ENCODE data around the gene AGR2.

AGR2 gene

DNA sequence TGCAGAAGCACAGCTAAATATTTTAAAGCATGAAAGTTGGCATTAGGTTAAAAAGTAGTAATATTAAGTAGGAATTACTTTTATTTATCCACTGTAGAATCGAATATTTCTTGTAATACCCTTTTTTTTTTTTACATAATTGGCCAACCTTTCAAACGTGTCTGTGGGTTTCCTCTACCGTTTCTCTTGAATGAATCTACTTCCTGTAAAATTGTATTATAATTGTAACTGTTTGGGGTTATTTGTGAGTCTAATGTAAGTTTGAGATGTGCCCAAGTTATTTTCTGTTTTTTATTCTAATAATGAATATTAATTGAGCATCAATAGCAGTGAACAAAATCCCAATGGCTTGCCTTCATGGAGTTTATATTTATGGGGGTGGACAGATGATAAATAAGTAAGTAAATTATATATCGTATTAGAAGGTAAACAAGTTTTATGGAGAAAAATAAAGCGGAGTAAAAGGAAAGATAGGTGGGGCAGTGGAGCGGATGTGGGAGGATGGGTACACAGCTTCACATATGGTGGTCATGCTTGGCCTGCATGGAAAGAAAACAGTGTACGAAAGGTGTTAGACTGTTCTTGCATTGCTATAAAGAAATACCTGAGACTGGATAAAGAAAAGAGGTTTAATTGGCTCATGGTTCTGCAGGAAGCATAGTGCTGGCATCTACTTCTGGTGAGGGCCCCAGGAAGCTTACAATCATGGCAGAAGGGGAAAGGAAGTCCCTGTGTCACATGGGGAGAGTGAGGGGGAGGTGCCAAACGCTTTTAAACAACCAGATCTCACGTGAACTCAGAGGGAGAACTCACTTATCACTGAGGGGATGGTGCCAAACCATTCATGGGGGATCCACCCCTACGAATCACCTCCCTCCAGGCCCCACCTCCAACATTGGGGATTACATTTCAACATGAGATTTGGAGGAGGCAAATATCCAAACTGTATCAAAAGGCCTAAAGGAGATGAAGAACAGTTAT, 45.9 kb downstream of the AGR2 start:
- DNase-seq (ENCODE audit: low read depth): no peak
- no peak overlapping the region for H3K4me3 ChIP-seq (ENCODE audit: low read depth, low read length)
- TF ChIP-seq, protein P1, sequence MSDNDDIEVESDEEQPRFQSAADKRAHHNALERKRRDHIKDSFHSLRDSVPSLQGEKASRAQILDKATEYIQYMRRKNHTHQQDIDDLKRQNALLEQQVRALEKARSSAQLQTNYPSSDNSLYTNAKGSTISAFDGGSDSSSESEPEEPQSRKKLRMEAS (IDR thresholded peaks at IDR 0.05; ENCODE audit: low read depth, low read length): no peak
- no peak for TF ChIP-seq POLR2A (IDR thresholded peaks at IDR 0.05; ENCODE audit: extremely low read depth, insufficient read length)
- no peak for TF ChIP-seq MYC (IDR thresholded peaks at IDR 0.05; ENCODE audit: low read depth, low read length)
- TF ChIP-seq CTCF (IDR thresholded peaks at IDR 0.05; ENCODE audit: low read depth, low read length): no peak

DNA sequence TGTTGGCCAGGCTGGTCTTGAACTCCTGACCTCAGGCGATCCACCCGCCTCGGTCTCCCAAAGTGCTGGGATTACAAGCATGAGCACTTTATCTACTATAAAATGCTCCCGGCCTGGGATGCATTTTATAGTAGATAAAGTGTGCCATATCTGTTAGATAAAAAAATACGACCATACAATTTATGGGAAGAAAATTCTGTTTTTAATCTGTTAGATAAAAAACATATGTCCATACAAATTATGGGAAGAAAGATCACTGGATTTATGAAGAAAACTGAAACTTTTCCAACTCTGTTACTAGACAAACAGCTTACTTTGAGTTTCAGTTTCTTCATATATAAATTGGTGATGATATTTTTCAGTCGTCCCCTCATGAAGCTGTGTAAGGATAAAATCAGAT, 46.8 kb downstream of the AGR2 start:
- DNase-seq (ENCODE audit: low read depth): no peak
- no peak overlapping the region for H3K4me3 ChIP-seq (ENCODE audit: low read depth, low read length)
- no peak for TF ChIP-seq POLR2A (IDR thresholded peaks at IDR 0.05; ENCODE audit: extremely low read depth, insufficient read length)
- no peak for TF ChIP-seq MYC (IDR thresholded peaks at IDR 0.05; ENCODE audit: low read depth, low read length)
- TF ChIP-seq CTCF (IDR thresholded peaks at IDR 0.05; ENCODE audit: low read depth, low read length): no peak
- TF ChIP-seq, protein P1 (IDR thresholded peaks at IDR 0.05; ENCODE audit: low read depth, low read length): no peak

GRCh38 chr7:16755397-16755796, 49.4 kb downstream of the AGR2 start:
- H3K4me3 ChIP-seq (ENCODE audit: low read depth, low read length): no peak overlapping the region
- TF ChIP-seq, protein P1 (IDR thresholded peaks at IDR 0.05; ENCODE audit: low read depth, low read length): no peak
- TF ChIP-seq POLR2A (IDR thresholded peaks at IDR 0.05; ENCODE audit: extremely low read depth, insufficient read length) (no peak), MYC (IDR thresholded peaks at IDR 0.05; ENCODE audit: low read depth, low read length) (no peak), CTCF (IDR thresholded peaks at IDR 0.05; ENCODE audit: low read depth, low read length) (no peak)
- DNase-seq (ENCODE audit: low read depth): no peak

DNA sequence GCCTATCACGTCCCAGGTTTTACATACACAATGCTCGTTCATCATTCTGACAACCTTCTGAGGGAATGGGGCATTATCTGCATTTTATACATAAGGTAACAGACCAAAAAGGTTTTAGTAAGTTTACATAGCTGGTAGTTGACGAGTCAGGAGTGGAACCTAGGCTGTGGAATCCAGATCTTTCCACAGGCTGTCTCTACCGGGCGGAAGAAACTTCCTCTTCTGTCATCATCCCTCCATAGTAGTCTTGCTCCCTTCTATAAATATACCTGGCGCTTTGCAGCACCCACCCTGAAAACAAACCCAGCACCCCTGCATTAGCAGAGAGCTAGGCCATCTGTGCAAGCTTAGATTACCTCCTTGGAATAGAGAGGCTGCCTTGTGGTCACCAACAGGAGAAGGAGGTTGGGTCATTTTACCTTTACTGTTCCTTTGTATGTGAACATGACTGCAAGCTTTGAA, 49.9 kb downstream of the AGR2 start:
- H3K4me3 ChIP-seq (ENCODE audit: low read depth, low read length): no peak overlapping the region
- TF ChIP-seq POLR2A (IDR thresholded peaks at IDR 0.05; ENCODE audit: extremely low read depth, insufficient read length) (no peak), CTCF (IDR thresholded peaks at IDR 0.05; ENCODE audit: low read depth, low read length) (no peak)
- no peak for DNase-seq (ENCODE audit: low read depth)

GRCh38 chr7:16753932-16754855, 50.6 kb downstream of the AGR2 start:
- H3K4me3 ChIP-seq (ENCODE audit: low read depth, low read length): peak overlapping the region; percentile 58
- DNase-seq (ENCODE audit: low read depth): peak; percentile 54

More at GRCh38 chr7:16753932-16754855, 50.6 kb downstream of the AGR2 start:
- TF ChIP-seq MYC (IDR thresholded peaks at IDR 0.05; ENCODE audit: low read depth, low read length) (no peak), POLR2A (IDR thresholded peaks at IDR 0.05; ENCODE audit: extremely low read depth, insufficient read length) (no peak)
- TF ChIP-seq, protein P1 (IDR thresholded peaks at IDR 0.05; ENCODE audit: low read depth, low read length): no peak

Data from NB4 (cell line).